Ectodermal cell (in vitro differentiated cells): ENCODE measurements around the gene DTNBP1.

Experiments used
- H3K27ac ChIP-seq: 2 replicates; pipeline ENCODE4 v1.7.0; 2013; ENCODE audit warnings: mild to moderate bottlenecking, low read depth, low read length; ENCODE audit not compliant: insufficient read depth, poor library complexity, severe bottlenecking
- H3K27me3 ChIP-seq: 2 replicates; pipeline ENCODE4 v1.7.0; 2013; ENCODE audit warnings: mild to moderate bottlenecking, low read length; ENCODE audit not compliant: insufficient read depth, control insufficient read depth, poor library complexity, severe bottlenecking
- H3K36me3 ChIP-seq: one replicate; pipeline ENCODE4 v1.7.0; 2013; ENCODE audit warnings: low read length; ENCODE audit not compliant: control insufficient read depth, insufficient read depth
- H3K4me1 ChIP-seq: one replicate; pipeline ENCODE4 v1.7.0; 2013; ENCODE audit warnings: low read length; ENCODE audit not compliant: control insufficient read depth, insufficient read depth
- H3K4me3 ChIP-seq: 2 replicates; pipeline ENCODE4 v1.7.0; 2013; ENCODE audit warnings: low read depth, low read length, control low read depth; ENCODE audit not compliant: insufficient read depth
- H3K9me3 ChIP-seq: 2 replicates; pipeline ENCODE4 v1.7.0; 2013; ENCODE audit warnings: mild to moderate bottlenecking, low read length, moderate library complexity; ENCODE audit not compliant: control insufficient read depth
- WGBS, 2 experiments: methylation state at CpG; one replicate each; pipeline ENCODE4 v1.1.7; 2013; ENCODE audit warnings: missing lambda C conversion rate in 2 of 2; 5-methylcytosine and 5-hydroxymethylcytosine counted together

Gene DTNBP1

DNA sequence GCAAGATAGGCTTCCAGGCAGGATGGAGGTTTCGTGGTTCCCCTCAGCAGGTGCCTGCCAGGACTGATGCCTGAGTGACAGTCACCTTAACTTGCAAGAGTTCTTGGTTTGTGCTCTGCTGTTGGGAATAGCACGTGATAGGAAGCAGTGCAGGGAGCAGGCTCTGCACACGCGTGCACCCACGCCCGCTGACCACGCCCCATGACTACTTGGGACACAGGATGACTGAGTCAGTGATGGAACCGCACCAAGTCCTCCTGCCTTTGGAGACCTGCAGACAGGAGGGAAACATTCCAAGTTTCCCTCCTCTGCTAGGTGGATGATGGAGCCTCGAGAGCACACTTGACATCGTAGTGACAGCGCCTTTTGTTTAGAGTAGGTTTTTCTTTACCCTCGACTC lies 164.2 kb downstream of the DTNBP1 start:
- Histone ChIP-seq H3K4me1 (peaks cover 5% of the 10 kb centered on the region), H3K27me3 (no peaks in the 10 kb centered on the region), H3K27ac (no peak overlapping the region), H3K36me3 (peaks cover 16% of the 10 kb centered on the region), H3K4me3 (no peak overlapping the region), H3K9me3 (no peaks in the 10 kb centered on the region)
- WGBS, 2 experiments, result 89 to 90% methylated on average over 12 of the region's 12 CpGs

DNA sequence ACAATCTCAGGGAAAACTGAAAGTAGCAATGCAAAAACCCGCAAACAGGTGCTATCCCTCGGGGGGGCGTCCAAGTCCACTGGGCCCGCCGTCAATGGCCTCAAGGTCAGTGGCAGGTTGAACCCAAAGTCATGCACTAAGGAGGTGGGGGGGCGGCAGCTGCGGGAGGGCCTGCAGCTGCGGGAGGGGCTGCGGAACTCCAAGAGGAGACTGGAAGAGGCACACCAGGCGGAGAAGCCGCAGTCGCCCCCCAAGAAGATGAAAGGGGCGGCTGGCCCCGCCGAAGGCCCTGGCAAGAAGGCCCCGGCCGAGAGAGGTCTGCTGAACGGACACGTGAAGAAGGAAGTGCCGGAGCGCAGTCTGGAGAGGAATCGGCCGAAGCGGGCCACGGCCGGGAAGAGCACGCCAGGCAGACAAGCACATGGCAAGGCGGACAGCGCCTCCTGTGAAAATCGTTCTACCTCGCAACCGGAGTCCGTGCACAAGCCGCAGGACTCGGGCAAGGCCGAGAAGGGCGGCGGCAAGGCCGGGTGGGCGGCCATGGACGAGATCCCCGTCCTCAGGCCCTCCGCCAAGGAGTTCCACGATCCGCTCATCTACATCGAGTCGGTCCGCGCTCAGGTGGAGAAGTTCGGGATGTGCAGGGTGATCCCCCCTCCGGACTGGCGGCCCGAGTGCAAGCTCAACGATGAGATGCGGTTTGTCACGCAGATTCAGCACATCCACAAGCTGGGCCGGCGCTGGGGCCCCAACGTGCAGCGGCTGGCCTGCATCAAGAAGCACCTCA lies 166.3 kb downstream of the DTNBP1 start:
- H3K9me3 ChIP-seq, result no peaks in the 10 kb centered on the region
- no peak overlapping the region for H3K27ac ChIP-seq
- H3K36me3 ChIP-seq, result peaks cover 15% of the 10 kb centered on the region
- H3K4me3 ChIP-seq, result no peak overlapping the region
- 96 to 97% methylated on average over 60 of the region's 60 CpGs for WGBS, 2 experiments
- H3K4me1 ChIP-seq, result peaks cover 13% of the 10 kb centered on the region
- H3K27me3 ChIP-seq, result no peaks in the 10 kb centered on the region

DNA sequence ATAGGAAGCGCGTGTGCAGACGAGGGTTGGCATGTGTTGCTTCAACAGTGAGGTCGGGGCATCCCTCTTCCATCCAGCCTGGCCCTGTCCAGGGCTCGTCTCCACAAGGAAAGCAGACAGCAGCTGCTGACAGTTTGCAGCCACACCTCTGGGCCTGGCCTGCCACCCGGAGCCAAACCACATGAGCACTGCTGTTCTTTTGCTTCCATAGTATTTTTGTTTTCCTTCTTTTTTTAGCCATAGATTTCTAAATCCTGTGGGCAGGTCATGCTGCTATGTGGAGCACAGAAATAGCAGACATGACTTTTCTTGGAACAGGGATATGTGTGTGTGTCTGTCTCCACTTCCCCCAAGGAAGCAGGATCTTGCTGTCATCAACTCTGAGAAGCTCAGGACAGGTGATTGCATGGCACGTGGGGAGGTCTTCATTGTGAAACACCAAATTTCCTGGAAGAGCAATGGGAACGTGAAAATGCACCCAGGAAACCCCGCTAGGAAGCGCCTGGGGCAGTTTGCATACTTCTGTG lies 167.4 kb downstream of the DTNBP1 start:
- Histone ChIP-seq H3K27ac (no peak overlapping the region), H3K27me3 (no peaks in the 10 kb centered on the region), H3K4me1 (peaks cover 14% of the 10 kb centered on the region), H3K9me3 (no peaks in the 10 kb centered on the region), H3K4me3 (no peak overlapping the region), H3K36me3 (peaks cover 9% of the 10 kb centered on the region)
- 94% methylated on average over 10 of the region's 10 CpGs for WGBS, 2 experiments

DNA sequence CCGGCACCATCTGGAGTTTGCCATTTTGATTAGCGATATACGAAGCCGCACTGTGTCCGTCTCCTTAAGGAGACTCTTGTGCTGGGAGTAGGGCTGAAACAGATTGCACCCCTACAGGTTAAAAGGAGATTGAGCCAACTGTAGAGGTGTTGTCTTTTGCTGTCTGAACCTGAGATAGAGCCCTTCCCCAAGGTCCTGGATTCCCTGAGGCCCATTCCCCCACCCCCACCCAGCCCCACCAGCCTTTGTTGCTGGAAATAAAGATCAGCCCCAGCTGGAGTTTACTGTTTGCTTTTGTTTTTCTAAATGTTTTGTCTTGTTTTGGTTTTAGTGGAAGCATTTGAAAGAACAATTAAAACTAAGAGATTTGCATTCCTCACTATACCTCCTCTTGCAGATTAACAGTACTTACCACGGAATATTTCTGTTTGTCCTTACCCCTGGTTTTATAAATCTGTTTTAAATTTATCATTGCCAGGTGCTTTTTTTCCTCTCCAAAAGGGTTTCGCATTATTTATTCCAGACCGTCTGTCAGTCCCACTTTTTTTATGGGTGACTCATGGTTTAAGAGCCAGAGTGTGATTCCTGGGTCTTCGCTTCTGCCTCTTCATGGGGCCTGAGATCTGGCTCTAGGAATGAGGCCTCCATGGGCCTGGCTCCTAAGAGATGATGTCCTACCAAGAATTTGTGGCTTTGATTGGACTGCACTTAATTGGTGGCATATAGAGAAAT lies 169.2 kb downstream of the DTNBP1 start:
- Histone ChIP-seq H3K4me3 (no peak overlapping the region), H3K4me1 (peaks cover 11% of the 10 kb centered on the region), H3K27me3 (no peaks in the 10 kb centered on the region), H3K27ac (no peak overlapping the region), H3K36me3 (peaks cover 14% of the 10 kb centered on the region), H3K9me3 (no peaks in the 10 kb centered on the region)
- 67 to 70% methylated on average over 9 of the region's 9 CpGs for WGBS, 2 experiments

DNA sequence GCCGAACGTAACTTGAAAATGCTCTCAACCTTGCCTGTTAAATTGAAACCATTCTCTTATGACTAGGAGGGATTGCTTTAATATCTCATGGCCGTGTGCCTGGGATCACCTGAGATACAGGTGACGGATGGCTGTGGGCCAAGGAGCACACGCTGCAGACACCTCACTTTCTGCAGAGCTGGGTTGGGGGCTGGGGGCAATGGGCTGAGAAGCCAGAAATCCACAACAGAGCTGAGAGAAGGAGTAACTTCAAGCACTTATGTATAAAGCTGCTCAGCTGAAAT lies 170.9 kb downstream of the DTNBP1 start:
- Histone ChIP-seq H3K36me3 (peaks cover 19% of the 10 kb centered on the region), H3K27ac (no peak overlapping the region), H3K9me3 (no peaks in the 10 kb centered on the region), H3K4me3 (no peak overlapping the region), H3K27me3 (no peaks in the 10 kb centered on the region), H3K4me1 (peaks cover 9% of the 10 kb centered on the region)
- 91 to 93% methylated on average over 5 of the region's 5 CpGs for whole genome bisulfite sequencing, 2 experiments

DNA sequence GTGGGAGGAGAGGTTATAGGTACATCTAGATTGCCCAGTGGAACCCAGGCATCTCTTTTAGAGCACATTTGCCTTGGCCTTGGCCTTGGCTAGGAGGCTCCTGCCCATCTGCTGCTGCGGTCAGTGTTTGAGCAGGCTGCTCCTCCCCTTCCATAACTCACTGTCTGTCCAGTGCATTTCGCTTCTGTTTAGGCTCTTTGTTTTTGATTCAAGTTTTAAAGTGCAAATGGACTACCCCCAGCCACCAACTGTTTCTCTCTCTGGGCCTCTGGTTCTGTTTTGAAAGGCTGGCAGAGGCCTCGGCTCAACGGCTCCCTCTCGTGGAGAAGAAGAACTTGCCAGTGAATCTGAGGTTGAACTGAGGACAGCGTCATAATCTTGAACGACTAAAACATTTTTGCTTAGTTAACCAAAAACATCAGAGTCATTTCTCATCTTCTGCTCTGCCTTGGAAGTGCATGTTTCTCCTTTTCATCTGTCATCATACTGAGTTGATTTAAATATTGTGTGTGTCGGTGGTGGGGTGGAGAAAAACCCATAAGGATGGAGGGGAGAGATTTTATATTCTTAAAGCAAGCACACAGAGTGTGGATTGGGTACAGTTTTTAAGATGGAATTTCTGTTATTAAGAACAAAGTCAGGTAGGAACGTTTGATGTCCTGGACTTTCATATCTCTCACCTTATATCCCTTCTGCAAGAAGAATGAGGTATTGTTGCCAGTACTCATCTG lies 171.4 kb downstream of the DTNBP1 start:
- no peaks in the 10 kb centered on the region for H3K9me3 ChIP-seq

DNA sequence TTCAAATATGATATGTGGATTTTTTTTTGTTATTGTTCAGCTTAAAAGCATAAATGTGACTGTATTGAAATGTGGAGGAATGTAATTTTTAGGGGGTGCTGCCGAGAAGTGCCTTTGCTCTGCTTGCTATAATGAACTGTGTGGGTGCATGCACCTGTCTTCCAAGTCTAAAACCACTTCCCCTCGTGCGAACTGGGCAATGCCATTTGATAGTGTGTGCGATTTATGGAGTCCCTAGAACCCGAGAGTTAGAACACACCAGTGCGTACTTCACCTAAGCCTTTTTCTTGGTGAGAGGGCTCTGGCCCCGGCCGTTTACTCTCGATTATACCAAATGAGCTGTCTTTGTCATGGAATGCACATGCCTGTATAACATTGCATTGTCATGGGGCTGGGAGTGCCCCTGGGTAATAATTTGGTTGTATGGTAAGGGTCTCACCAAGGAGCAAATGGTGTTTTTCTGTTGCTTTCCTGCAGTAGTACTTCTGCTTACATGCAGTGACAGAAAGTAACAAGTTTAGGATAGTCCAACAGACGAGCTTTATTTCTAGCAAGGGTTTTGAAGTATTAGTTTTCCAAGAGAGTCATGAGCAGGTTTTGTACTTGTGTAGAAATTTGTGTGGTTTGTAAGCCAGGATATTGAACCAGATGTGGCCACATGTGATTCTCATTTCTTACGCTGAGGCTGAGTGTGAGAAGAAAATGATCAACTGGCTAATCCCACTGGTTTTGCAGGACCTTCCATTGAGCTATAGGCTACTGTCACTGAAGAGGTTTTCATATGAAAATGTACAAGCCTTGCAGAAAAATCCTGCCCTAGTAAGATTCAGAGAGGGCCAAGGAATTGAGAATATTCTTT lies 172.4 kb downstream of the DTNBP1 start:
- H3K4me1 ChIP-seq, result peaks cover 9% of the 10 kb centered on the region
- H3K27me3 ChIP-seq, result no peaks in the 10 kb centered on the region
- H3K36me3 ChIP-seq, result peaks cover 13% of the 10 kb centered on the region
- H3K9me3 ChIP-seq, result no peaks in the 10 kb centered on the region
- H3K4me3 ChIP-seq, result no peak overlapping the region
- 92 to 95% methylated on average over 11 of the region's 11 CpGs for WGBS, 2 experiments
- no peak overlapping the region for H3K27ac ChIP-seq

More for the DNA sequence above, 171.4 kb downstream of the DTNBP1 start:
- WGBS, 2 experiments, result 25 to 39% methylated on average over 8 to 9 of the region's 9 CpGs
- Histone ChIP-seq H3K27me3 (no peaks in the 10 kb centered on the region), H3K36me3 (peaks cover 16% of the 10 kb centered on the region), H3K4me3 (no peak overlapping the region), H3K4me1 (peaks cover 9% of the 10 kb centered on the region), H3K27ac (no peak overlapping the region)

DNA sequence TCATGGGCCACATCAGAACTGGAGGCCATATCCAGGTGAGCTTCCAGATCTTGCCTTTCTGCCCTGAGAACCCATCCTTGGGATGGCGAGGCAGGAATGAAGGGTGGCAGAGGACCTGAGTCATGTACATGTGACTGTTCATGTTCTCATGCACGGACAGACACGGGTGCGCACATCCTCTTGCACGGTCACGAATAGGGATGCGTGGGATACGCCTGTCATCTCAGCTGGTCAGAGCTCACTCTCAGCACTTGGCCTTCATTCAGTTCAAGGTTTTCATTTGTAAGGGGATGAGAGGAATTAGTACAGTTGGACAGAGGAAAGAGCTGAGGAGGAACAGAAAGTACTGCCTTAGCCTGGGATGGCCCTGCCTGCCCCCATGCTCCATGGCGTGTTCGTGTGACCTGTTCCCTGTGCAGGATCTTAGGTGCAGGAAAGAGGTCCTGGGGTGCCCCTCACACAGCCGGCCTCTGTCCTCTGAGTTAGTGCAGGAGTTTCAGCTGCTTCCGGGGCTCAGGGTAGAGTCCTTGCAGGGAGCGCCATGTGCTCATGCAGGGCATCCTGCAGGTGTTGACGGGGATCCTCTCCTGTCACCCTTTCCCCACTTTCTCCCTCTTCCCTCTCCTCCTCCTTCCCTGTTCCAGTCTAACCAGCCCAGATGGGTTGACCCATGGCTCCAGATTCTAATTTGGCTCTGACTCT lies 173.4 kb downstream of the DTNBP1 start:
- WGBS, 2 experiments, result 86 to 87% methylated on average over 14 of the region's 14 CpGs

DNA sequence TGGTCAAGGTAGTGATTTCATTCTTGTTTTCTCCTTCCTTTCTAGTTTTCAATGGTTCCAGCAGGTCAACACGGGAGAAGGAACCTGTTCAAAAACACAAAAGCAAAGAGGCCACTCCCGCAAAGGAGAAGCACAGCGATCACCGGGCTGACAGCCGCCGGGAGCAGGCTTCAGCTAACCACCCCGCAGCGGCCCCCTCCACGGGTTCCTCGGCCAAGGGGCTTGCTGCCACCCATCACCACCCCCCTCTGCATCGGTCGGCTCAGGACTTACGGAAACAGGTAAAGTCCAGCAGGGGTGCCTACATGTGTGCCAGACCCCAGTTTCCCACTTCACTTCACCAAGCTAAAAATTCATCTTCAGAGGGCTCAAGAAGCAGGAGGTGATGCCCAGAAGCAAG lies 175.6 kb downstream of the DTNBP1 start:
- H3K27ac ChIP-seq, result no peak overlapping the region
- peaks cover 13% of the 10 kb centered on the region for H3K36me3 ChIP-seq
- H3K4me1 ChIP-seq, result peaks cover 3% of the 10 kb centered on the region
- WGBS, 2 experiments, result 95% methylated on average over 13 of the region's 13 CpGs
- H3K4me3 ChIP-seq, result no peak overlapping the region
- H3K9me3 ChIP-seq, result no peaks in the 10 kb centered on the region
- no peaks in the 10 kb centered on the region for H3K27me3 ChIP-seq

More for the DNA sequence above, 173.4 kb downstream of the DTNBP1 start:
- Histone ChIP-seq H3K27me3 (no peaks in the 10 kb centered on the region), H3K36me3 (peaks cover 13% of the 10 kb centered on the region), H3K27ac (no peak overlapping the region), H3K4me3 (no peak overlapping the region), H3K4me1 (peaks cover 9% of the 10 kb centered on the region), H3K9me3 (no peaks in the 10 kb centered on the region)
